ENCODE data around the gene TGFBRAP1.

Gene TGFBRAP1

GRCh38 chr2:105309147-105309545 lies 20.4 kb downstream of the TGFBRAP1 start:
- no peak for DNase-seq

DNA sequence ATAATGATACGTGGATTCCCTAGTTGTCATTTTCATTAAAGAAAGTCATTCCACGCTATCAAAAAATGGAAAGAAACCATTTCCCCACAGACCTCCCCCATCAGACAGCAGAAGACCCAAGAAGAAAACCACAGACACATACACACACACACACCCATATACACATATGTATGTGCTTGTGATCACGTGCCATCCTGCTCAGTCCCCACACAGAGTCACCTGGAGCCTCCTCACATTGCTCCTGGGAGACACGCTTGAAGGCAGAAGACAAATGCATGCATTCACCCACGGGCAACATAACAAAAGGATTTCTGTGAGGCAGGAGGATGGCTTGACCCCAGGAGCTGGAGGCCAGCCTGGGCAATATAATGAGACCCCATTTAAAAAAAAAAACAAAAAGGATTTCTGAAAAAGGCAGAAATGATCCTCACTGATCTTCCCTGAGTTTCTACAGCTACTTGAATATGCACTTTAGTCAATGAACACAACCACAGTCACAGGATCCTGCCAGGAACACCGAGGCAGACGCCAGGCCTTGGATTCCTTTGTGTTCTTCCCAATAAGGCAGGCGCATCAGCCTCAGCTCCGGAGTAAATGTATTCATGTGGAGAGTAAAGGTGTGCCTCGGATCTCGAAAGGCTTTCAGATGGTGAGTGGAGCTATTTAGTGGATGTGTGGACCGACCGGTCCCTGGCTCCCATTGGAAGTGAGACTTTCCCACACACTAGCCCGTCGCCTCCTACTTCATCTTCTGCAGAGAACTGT lies 21.0 kb downstream of the TGFBRAP1 start:
- no peak for DNase-seq

- no peak for DNase-seq
These were observed 21.6 kb downstream of the TGFBRAP1 start for GRCh38 chr2:105307962-105308361.

DNA sequence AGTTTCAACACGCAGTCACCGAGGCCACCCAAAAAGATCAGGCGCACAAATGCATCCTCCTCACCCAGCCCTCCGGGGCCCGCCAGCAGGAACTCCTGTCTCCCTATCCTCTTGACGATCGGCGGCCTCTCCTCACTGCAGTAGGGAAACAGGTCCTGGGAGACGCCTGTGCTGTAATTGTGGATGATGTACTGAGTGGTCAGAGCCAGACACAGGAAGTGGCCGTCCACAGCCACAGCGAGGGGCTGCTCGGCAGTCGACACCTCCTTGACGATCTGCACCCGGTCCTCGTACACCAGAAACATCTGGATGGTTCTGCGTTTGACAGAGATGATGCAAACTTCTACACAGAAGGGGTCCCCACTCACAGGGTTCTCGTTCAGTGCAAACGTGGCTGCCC lies 22.0 kb downstream of the TGFBRAP1 start:
- DNase-seq: no peak

GRCh38 chr2:105307146-105307545 lies 22.4 kb downstream of the TGFBRAP1 start:
- no peak for DNase-seq

DNA sequence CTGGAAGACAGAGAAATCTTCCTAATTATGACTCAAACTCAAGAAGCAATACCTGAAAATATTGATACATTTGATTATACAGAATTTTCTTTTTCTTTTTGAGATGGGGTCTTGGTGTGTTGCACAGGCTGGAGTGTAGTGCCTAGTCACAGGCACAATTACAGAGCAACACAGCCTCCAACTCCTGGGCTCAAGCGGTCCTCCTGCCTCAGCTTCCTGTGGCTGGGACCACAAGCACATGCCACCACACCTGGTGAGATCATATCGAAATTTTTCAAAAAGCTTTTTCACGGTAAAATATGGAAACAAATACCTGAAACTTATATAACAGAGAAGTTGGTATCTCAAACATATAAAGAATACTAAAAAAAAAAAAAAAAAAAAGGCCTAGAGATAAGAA lies 27.9 kb downstream of the TGFBRAP1 start:
- no peak for DNase-seq

DNA sequence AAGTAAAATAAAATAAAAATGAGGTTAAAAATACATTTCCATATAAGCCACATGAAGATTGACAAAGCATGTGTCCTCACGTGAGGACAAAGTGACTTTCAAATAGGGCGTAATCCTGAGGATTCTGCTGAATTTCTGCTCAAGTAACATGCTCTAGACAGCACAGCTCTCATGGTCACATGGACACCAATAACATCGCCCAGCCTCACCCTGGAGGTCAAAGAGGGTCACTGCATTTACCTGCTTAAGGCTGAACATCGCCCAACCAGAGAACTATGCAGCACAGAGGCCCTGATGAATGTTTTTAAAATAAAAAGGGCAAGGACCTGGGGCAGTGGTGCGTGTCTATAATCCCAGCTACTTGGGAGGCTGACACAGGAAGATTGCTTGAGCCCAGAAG lies 30.2 kb downstream of the TGFBRAP1 start:
- no peak for DNase-seq

GRCh38 chr2:105298017-105298416 lies 31.5 kb downstream of the TGFBRAP1 start:
- DNase-seq: no peak

DNA sequence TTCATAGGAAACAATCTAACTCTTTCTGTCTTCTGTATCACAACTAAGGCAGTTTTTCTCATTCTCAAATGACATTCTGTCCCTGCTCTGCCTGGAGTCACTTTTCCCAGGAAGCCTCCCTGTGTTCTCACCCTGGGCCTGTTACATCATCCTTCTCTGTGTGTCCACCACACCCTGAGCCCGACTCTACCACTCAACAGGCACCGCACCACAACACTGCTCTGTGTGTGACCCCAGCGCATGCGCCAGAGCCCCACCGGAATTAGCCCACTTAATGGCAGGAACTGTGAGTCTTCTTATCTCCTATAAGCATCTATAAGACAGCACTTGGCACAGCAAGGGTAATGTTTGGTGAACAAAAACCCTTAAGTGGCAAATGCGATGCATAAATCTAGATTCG lies 32.3 kb downstream of the TGFBRAP1 start:
- no peak for DNase-seq

DNA sequence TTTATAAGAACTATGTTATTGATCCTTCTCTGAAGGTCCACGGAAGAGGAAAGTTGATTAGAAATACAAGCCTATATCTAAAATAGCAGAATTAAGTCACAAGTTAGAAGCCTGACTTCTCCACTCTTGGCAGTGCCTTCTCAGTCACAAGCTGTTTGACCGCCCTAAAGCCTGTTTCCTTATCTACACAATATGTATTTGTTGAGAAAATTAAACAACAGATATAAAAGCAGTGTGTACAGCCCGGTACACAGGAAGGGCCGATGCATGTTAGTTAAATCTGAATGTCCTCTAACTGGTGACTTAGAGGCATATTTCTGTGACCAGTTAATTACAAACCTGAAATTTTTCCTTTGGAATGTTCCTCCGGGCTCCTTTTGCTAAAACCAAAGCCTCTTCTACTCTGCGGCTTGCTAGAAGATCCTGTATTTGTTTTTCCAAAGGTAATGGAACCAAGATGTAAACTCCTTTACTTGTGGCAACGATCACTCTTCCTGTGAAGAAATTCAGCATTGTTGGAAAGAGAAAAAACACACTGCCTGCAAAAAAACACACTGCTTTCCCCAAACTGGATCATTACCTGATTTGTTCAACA lies 33.4 kb downstream of the TGFBRAP1 start:
- no peak for DNase-seq

DNA sequence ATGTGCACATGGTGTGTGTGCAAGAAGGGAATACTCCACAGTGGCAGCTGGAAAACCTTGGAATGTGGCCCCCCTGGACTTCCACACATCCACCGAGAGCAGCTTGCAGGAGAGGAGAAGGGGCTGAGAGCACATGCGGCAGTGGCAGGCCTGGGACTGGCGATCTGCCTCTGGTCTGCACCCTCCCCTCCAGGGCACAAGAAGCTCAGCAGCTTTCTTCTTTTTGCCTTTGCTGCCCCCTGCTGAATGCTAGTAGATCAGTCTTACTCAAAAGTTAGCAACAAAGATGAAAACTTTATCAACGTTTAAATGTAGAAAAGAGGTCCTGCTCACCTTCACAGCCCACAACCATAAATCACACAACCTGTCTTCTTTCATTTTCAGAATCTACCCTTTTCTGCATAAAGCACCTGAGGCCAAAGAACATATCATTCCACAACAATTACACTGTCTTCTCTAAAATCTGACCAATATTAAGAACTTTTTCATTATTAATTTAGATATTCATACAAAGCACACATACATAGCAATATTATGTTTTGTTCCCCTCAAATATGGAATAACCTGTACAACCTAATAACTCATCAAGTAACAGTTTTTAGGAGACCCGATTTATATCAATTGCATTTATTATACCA lies 34.6 kb downstream of the TGFBRAP1 start:
- DNase-seq: peak; percentile 58 to 65

DNA sequence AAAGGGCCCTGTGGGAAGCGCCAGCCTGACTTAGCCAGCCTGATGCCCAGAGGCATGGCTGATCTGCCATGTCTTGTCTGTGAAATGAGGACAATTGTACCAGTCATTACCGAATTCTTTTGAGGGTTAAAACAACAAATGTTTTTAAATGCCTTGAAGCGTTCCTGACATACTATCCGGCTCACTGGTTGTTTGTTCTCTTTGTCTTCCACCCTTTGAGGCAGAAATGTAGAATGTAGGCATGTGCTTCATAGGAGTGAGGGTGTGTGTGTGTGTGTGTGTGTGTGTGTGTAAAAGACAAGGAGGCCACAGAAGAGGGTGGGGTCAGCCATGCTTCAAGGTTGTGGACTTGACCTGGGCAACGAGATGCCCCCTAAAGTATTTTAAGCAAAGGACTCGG lies 35.5 kb downstream of the TGFBRAP1 start:
- no peak for DNase-seq

GRCh38 chr2:105291981-105292380 lies 37.6 kb downstream of the TGFBRAP1 start:
- DNase-seq: no peak

DNA sequence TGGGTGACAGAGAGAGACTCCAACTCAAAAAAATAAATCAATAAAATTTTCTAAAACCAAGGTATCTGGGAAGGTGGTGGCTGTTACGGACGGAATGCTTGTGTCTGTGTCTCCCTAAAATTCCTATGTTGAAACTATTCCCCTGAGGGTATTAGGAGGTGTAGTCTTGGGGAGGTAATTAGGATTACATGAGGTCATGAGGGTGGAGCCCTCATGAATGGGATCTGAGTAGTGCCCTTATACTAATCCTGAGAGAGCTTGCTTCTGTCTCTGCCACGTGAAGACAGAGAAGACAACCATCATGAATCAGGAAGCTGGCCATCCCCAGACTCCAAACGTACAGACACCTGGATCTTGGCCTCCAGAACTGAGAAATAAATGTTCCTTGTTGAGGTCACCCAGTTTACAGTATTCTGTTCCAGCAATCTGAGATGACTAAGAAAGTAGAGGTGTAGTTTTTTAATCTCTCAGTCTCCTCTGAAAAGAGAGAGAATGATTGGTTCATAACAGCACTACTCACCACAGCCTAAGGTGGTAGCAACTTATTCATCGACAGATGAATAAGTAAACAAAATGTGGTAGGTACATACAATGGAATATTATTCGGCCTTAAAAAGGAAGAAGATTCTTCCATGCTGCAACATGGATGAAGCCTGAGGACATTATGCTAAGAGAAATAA lies 38.4 kb downstream of the TGFBRAP1 start:
- no peak for DNase-seq

- DNase-seq: no peak
These were observed 41.4 kb downstream of the TGFBRAP1 start for GRCh38 chr2:105288133-105288532.

- peak in 1 of 2 experiments; percentile 19 for DNase-seq
These were observed 41.8 kb downstream of the TGFBRAP1 start for GRCh38 chr2:105287692-105288091.

DNA sequence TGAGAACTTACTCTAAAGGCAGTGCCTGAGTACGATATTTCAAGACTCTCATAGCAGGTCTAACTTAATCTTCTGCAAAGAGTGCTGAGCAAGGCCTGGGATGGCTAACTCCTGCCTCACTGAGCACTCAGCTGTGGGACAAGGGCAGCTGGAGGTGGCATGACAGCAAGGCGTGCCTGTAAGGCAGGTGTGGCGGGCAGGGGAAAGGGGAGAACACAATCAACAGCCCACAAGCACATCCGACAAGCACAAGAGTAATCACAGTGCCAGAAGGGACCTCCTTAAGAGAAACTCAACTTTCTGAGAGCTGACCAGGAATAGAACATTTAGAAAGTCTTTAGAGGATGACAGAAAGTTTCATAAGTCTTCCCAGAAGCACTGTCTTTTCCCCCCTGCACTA lies 46.0 kb downstream of the TGFBRAP1 start:
- no peak for DNase-seq

DNA sequence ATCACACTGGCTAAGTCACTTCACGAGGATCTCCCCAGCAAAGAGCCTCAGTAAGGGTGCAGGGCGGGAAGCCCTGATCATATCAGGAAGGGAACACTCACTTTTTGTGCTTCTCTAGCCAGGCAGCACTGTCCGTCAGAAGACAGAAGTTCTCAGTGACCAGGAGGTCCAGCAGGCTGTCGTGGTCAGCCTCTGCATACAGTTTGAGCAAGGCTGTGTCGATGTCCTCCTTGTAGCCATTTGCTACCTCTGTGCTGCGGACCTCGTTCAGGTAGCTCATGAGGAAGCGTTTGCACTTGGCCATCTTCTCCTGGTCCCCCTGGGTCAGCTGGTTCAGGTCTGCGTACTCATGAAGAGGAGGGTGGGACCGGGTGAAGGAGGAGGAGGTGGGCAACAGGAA lies 49.3 kb downstream of the TGFBRAP1 start:
- no peak for DNase-seq

GRCh38 chr2:105279126-105279525 lies 50.4 kb downstream of the TGFBRAP1 start:
- no peak for DNase-seq

GRCh38 chr2:105278654-105279053 lies 50.9 kb downstream of the TGFBRAP1 start:
- no peak for DNase-seq

GRCh38 chr2:105274046-105274445 lies 55.5 kb downstream of the TGFBRAP1 start:
- no peak for DNase-seq

GRCh38 chr2:105272176-105272575 lies 57.4 kb downstream of the TGFBRAP1 start:
- no peak for DNase-seq

DNA sequence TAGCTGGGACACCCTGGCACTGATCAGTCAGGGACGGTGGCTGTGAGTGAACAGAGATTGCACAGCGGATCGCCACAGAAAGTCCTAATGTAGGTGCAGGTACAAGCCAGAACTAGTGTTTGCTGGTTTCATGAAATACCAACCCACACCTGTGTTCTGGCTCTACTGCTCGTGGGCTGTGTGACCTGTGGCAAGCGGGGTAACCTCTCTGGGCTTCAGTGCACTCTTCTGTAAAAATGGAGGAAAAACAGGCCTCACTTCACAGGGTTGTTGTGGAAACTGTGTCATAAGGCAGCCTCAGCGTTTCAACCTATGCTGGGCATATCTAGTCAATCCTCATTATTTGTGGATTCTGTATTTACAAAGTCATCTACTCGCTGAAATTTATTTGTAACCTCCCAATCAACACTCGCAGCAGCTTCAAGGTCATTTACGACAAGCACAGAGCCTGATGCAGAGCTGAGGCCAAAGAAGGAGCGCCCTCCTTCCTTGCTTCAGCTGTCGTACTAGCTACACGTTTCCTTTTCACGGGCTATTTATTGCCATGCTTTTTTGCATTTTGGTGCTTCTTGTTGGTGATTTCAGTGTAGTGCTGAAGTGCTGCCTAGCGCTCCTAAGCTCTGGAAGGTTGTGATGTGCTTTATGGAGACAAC lies 58.0 kb downstream of the TGFBRAP1 start:
- DNase-seq: no peak

Data from NCI-H526 (cell line).